A549 treated with ZK216348 at 1 μM for 4 hours (cell line): ENCODE results near the gene TRIM29. TPM values are rescaled to one million over a fixed set of nuclear protein-coding genes. Genes with fewer than 3 reads are reported as not detected.

Experiments used
- total RNA-seq: library from RNA; stranded (reverse); fragments of 200-300 nt; extraction: Qiagen RNA extraction; gene quantifications from 5 replicates; pipeline ENCODE4 v1.2.3, GENCODE V29; 2022; ENCODE audit warnings: low read depth

The TRIM29 gene
- total RNA-seq = 15.0 to 21.9 TPM (median 18.4 TPM) in 5 replicates

GRCh38 chr11:120137611-120138521 is at the start of gene TRIM29:
Gene TRIM29 (minus strand): TSS chr11:120138113. CDS start chr11:120138031, 82 bp downstream.

Other genes starting within 250 kb of the TRIM29 start
- 7.2 to 11.8 TPM (median 9.9 TPM) in 5 replicates for gene OAF, start 72.9 kb upstream of the TRIM29 start, total RNA-seq
- not detected in 5 replicates for gene POU2F3, start 102.0 kb upstream of the TRIM29 start, total RNA-seq
- gene TLCD5, start 187.2 kb upstream of the TRIM29 start, total RNA-seq = 4.6 to 8.1 TPM (median 7.7 TPM) in 5 replicates
- 11.2 to 19.2 TPM (median 14.5 TPM) in 5 replicates for gene ARHGEF12, start 198.3 kb upstream of the TRIM29 start, total RNA-seq